Ovary (tissue), 3 donors: Measurements from ENCODE around the gene DCTN1.

ENCODE experiments used
- CTCF ChIP-seq, 3 donors: fragments of 450-650 bp in 2 of 3; fragments of 200-600 bp in 1 of 3; IDR thresholded peaks; one replicate each; pipeline versions ENCODE4 v1.5.1 to v1.8.0; 2016 to 2022; ENCODE audit warnings: antibody characterized with exemption in 3 of 3, mild to moderate bottlenecking in 1 of 3
- EP300 ChIP-seq: sonication (generic); formaldehyde crosslinking; IDR thresholded peaks from one replicate; pipeline ENCODE4 v1.6.1; 2017; ENCODE audit warnings: antibody characterized with exemption
- POLR2A ChIP-seq: fragments of 450-650 bp; IDR thresholded peaks from one replicate; pipeline ENCODE4 v1.6.1; 2017; ENCODE audit warnings: antibody characterized with exemption, mild to moderate bottlenecking, moderate library complexity
- donor health status: DM: no; HTN: no; CAD: no.

- TF ChIP-seq POLR2A (no peak), CTCF (IDR thresholded peaks at IDR 0.05) (no peak), EP300 (no peak)
Observed at GRCh38 chr2:74390606-74391005, 10.5 kb upstream of the DCTN1 start.
